ENCODE measurements around the gene WWC2.

The WWC2 gene

GRCh38 chr4:183161630-183162029, 62.6 kb downstream of the WWC2 start:
- H3K4me1 Mint-ChIP-seq: peaks cover 51% of the 10 kb centered on the region
- peaks cover 14% of the 10 kb centered on the region for H3K36me3 Mint-ChIP-seq (ENCODE audit: low read depth)
- H3K27me3 Mint-ChIP-seq (ENCODE audit: low read depth, poor library complexity): no peaks in the 10 kb centered on the region
- no peak for DNase-seq
- H3K4me3 Mint-ChIP-seq: no peak overlapping the region
- H3K27ac Mint-ChIP-seq: no peak overlapping the region
- H3K9me3 Mint-ChIP-seq: no peaks in the 10 kb centered on the region
- no peak for TF ChIP-seq CTCF (IDR thresholded peaks at IDR 0.05)

GRCh38 chr4:183163135-183163534, 64.1 kb downstream of the WWC2 start:
- peaks cover 15% of the 10 kb centered on the region for H3K36me3 Mint-ChIP-seq (ENCODE audit: low read depth)
- peak; percentile 6 for DNase-seq
- H3K4me3 Mint-ChIP-seq: no peak overlapping the region
- no peaks in the 10 kb centered on the region for H3K27me3 Mint-ChIP-seq (ENCODE audit: low read depth, poor library complexity)
- TF ChIP-seq CTCF (IDR thresholded peaks at IDR 0.05): no peak
- H3K27ac Mint-ChIP-seq: no peak overlapping the region
- H3K4me1 Mint-ChIP-seq: peaks cover 46% of the 10 kb centered on the region
- peaks cover 7% of the 10 kb centered on the region for H3K9me3 Mint-ChIP-seq

GRCh38 chr4:183164963-183165362, 65.9 kb downstream of the WWC2 start:
- Mint-ChIP-seq H3K9me3 (peaks cover 7% of the 10 kb centered on the region), H3K4me3 (no peak overlapping the region), H3K27me3 (ENCODE audit: low read depth, poor library complexity) (no peaks in the 10 kb centered on the region), H3K4me1 (peaks cover 48% of the 10 kb centered on the region), H3K27ac (peak overlapping the region; percentile 64), H3K36me3 (ENCODE audit: low read depth) (peaks cover 15% of the 10 kb centered on the region)
- no peak for DNase-seq
- no peak for TF ChIP-seq CTCF (IDR thresholded peaks at IDR 0.05)

GRCh38 chr4:183165376-183165775, 66.3 kb downstream of the WWC2 start:
- Mint-ChIP-seq H3K4me1 (peaks cover 49% of the 10 kb centered on the region), H3K9me3 (peaks cover 7% of the 10 kb centered on the region), H3K4me3 (no peak overlapping the region), H3K27me3 (ENCODE audit: low read depth, poor library complexity) (no peaks in the 10 kb centered on the region), H3K27ac (no peak overlapping the region), H3K36me3 (ENCODE audit: low read depth) (peaks cover 15% of the 10 kb centered on the region)
- no peak for DNase-seq
- no peak for TF ChIP-seq CTCF (IDR thresholded peaks at IDR 0.05)

DNA sequence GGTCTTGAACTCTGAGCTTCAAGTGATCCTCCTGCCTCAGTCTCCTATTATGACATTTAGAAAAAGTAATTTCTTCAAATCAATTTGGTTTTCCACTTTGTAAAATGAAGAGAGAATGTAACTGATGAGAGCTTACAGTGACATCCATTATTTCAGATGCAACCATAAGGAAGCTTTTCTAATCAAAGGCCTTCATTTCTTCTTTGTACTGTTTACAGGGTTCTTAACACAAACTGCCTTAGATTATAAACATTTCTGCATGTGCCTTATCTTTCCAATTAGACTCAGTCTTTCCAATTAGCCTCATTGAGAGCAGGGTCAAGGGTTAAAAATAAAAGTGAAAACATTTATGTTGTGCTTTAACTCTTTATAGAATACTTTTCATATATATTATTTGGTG, 71.8 kb downstream of the WWC2 start:
- Mint-ChIP-seq H3K27me3 (ENCODE audit: low read depth, poor library complexity) (no peaks in the 10 kb centered on the region), H3K4me3 (no peak overlapping the region), H3K27ac (no peak overlapping the region), H3K9me3 (peaks cover 7% of the 10 kb centered on the region), H3K4me1 (peaks cover 53% of the 10 kb centered on the region), H3K36me3 (ENCODE audit: low read depth) (peaks cover 15% of the 10 kb centered on the region)
- TF ChIP-seq CTCF (IDR thresholded peaks at IDR 0.05): no peak
- DNase-seq: no peak

- Mint-ChIP-seq H3K4me3 (no peak overlapping the region), H3K4me1 (peaks cover 55% of the 10 kb centered on the region), H3K36me3 (ENCODE audit: low read depth) (peaks cover 11% of the 10 kb centered on the region), H3K27ac (peak overlapping the region; percentile 10), H3K9me3 (peaks cover 7% of the 10 kb centered on the region), H3K27me3 (ENCODE audit: low read depth, poor library complexity) (no peaks in the 10 kb centered on the region)
- TF ChIP-seq CTCF (IDR thresholded peaks at IDR 0.05): no peak
- DNase-seq: no peak
Measured at GRCh38 chr4:183171484-183172267, 72.6 kb downstream of the WWC2 start.

All from nephron progenitor cell (in vitro differentiated cells).